ENCODE measurements around the gene TOP3A.

- TF ChIP-seq YY1 (IDR thresholded peaks at IDR 0.05; ENCODE audit: insufficient read depth, insufficient replicate concordance, low read depth, low read length) (no peak), NCOA2 (CRISPR knock-in tag; IDR thresholded peaks at IDR 0.05) (no peak), BCL6 (CRISPR knock-in tag; IDR thresholded peaks at IDR 0.05) (no peak), JUNB (CRISPR knock-in tag; IDR thresholded peaks at IDR 0.05; ENCODE audit: borderline replicate concordance) (no peak), ZNF331 (CRISPR knock-in tag; IDR thresholded peaks at IDR 0.05) (no peak), CTCF (CRISPR knock-in tag; IDR thresholded peaks at IDR 0.05) (no peak), HES4 (CRISPR knock-in tag; IDR thresholded peaks at IDR 0.05; ENCODE audit: borderline replicate concordance) (no peak), AFF4 (CRISPR knock-in tag; IDR thresholded peaks at IDR 0.05) (no peak)
These were observed 61.5 kb downstream of the TOP3A start for GRCh38 chr17:18253187-18253884.

Measured in HepG2 (cell line).